Measurements from ENCODE around the gene KLK12.

KLK12 gene

GRCh38 chr19:51002089-51002532 lies 32.7 kb downstream of the KLK12 start:
- Histone ChIP-seq H3K4me1 (ENCODE audit: control insufficient read depth, insufficient read depth, low read length) (no peaks in the 10 kb centered on the region), H3K9me3 (ENCODE audit: control insufficient read depth, insufficient read depth, low read depth, low read length) (no peaks in the 10 kb centered on the region), H3K4me3 (ENCODE audit: low read depth, low read length) (no peak overlapping the region), H3K27ac (ENCODE audit: extremely low read depth, low read depth, low read length) (no peak overlapping the region), H3K36me3 (ENCODE audit: control insufficient read depth in 2 of 2, insufficient read depth in 1 of 2, low read length in 2 of 2) (no peaks in the 10 kb centered on the region)
- POLR2A ChIA-PET: interaction anchor here (0.8 to 0.9 kb wide), 2 partner anchors 8 to 16 kb away, joined by 3 to 4 read pairs; no protein-coding TSS in a partner anchor
- TF ChIP-seq TSHZ1 (tag by site-specific recombination; IDR thresholded peaks at IDR 0.05; ENCODE audit: borderline replicate concordance) (no peak), ZBTB48 (tag by site-specific recombination; IDR thresholded peaks at IDR 0.05) (no peak)
- CTCF ChIA-PET: interaction anchor here (0.6 to 1.8 kb wide), 4 partner anchors 15 to 103 kb away, joined by 3 to 7 read pairs (median 4); no protein-coding TSS in a partner anchor

- ChIA-PET POLR2A (no interaction called here), CTCF (interaction anchor here (0.6 to 1.8 kb wide), 2 partner anchors 16 to 80 kb away, joined by 3 to 7 read pairs; no protein-coding TSS in a partner anchor)
- Histone ChIP-seq H3K9me3 (ENCODE audit: control insufficient read depth, insufficient read depth, low read depth, low read length) (no peaks in the 10 kb centered on the region), H3K27ac (ENCODE audit: extremely low read depth, low read depth, low read length) (no peak within 1 kb of the TSS), H3K4me1 (ENCODE audit: control insufficient read depth, insufficient read depth, low read length) (no peaks in the 10 kb centered on the region), H3K4me3 (ENCODE audit: low read depth, low read length) (no peak within 1 kb of the TSS), H3K36me3 (ENCODE audit: control insufficient read depth in 2 of 2, insufficient read depth in 1 of 2, low read length in 2 of 2) (no peaks in the 10 kb centered on the region)
- no peak for TF ChIP-seq ZEB2 (tag by site-specific recombination; IDR thresholded peaks at IDR 0.05)
- no peak for TF ChIP-seq ZFP41 (tag by site-specific recombination; IDR thresholded peaks at IDR 0.05; ENCODE audit: borderline replicate concordance)
- no peak for TF ChIP-seq BCL11A (tag by site-specific recombination; IDR thresholded peaks at IDR 0.05; ENCODE audit: low read depth)
- TF ChIP-seq ZNF274 (IDR thresholded peaks at IDR 0.05; ENCODE audit: low read length): no peak
- no peak for TF ChIP-seq ZNF274 (tag by site-specific recombination; IDR thresholded peaks at IDR 0.05; ENCODE audit: borderline replicate concordance)
- TF ChIP-seq ZNF354C (tag by site-specific recombination; IDR thresholded peaks at IDR 0.05; ENCODE audit: borderline replicate concordance, low read depth): no peak
- TF ChIP-seq TCF7L2 (IDR thresholded peaks at IDR 0.05; ENCODE audit: borderline replicate concordance, low read depth, low read length): no peak
- TF ChIP-seq REPIN1 (tag by site-specific recombination; IDR thresholded peaks at IDR 0.05; ENCODE audit: low read depth): no peak
- no peak for TF ChIP-seq RBAK (tag by site-specific recombination; IDR thresholded peaks at IDR 0.05)
- TF ChIP-seq ZNF433 (tag by site-specific recombination; IDR thresholded peaks at IDR 0.05; ENCODE audit: low read depth): no peak
- no peak for TF ChIP-seq ZNF140 (tag by site-specific recombination; IDR thresholded peaks at IDR 0.05)
Observed at GRCh38 chr19:51001515-51001914, 33.3 kb downstream of the KLK12 start, which contains the start of gene KLK8. TSS of gene KLK8 (minus strand) at chr19:51001604. CDS start at chr19:51001167, 437 bp downstream.

- Histone ChIP-seq H3K9me3 (ENCODE audit: control insufficient read depth, insufficient read depth, low read depth, low read length) (no peaks in the 10 kb centered on the region), H3K27ac (ENCODE audit: extremely low read depth, low read depth, low read length) (no peak overlapping the region), H3K4me1 (ENCODE audit: control insufficient read depth, insufficient read depth, low read length) (no peaks in the 10 kb centered on the region), H3K36me3 (ENCODE audit: control insufficient read depth in 2 of 2, insufficient read depth in 1 of 2, low read length in 2 of 2) (no peaks in the 10 kb centered on the region), H3K4me3 (ENCODE audit: low read depth, low read length) (no peak overlapping the region)
- ChIA-PET CTCF (interaction anchor here (0.7 to 1.8 kb wide), 2 partner anchors 16 to 66 kb away, joined by 3 to 7 read pairs; no protein-coding TSS in a partner anchor), POLR2A (no interaction called here)
- TF ChIP-seq TSHZ1 (tag by site-specific recombination; IDR thresholded peaks at IDR 0.05; ENCODE audit: borderline replicate concordance) (no peak), KLF1 (tag by site-specific recombination; IDR thresholded peaks at IDR 0.05) (no peak), ZNF645 (tag by site-specific recombination; IDR thresholded peaks at IDR 0.05) (no peak), ZBTB49 (tag by site-specific recombination; IDR thresholded peaks at IDR 0.05; ENCODE audit: low read depth) (no peak), KLF17 (tag by site-specific recombination; IDR thresholded peaks at IDR 0.05) (no peak)
Observed at GRCh38 chr19:51000981-51001380, 33.8 kb downstream of the KLK12 start.
